Activated naive CD8-positive, alpha-beta T cell treated with anti-CD3 and anti-CD28 coated beads for 36 hours (primary cell): ENCODE measurements around the gene GALNT9. TPM values are rescaled to one million over a fixed set of nuclear protein-coding genes. Genes with fewer than 3 reads are reported as not detected.
"Not testable (repeated sequence)": the region's sequence is repeated elsewhere in the genome, so short reads cannot be mapped to it uniquely, and the experiment has no call there.

ENCODE experiments used
- DNase-seq: peaks from one replicate; pipeline ENCODE4 v3.0.0; 2021
- H3K27ac Mint-ChIP-seq: one replicate; pipeline ENCODE4 v1.8.0; 2022; ENCODE audit warnings: mild to moderate bottlenecking, moderate library complexity, mixed read lengths
- H3K27me3 Mint-ChIP-seq: one replicate; pipeline ENCODE4 v1.8.0; 2022; ENCODE audit warnings: mild to moderate bottlenecking, mixed read lengths
- H3K36me3 Mint-ChIP-seq: one replicate; pipeline ENCODE4 v1.8.0; 2021; ENCODE audit warnings: mild to moderate bottlenecking, mixed read lengths
- H3K4me1 Mint-ChIP-seq: one replicate; pipeline ENCODE4 v1.8.0; 2021; ENCODE audit warnings: mixed read lengths
- H3K4me3 Mint-ChIP-seq: one replicate; pipeline ENCODE4 v1.8.0; 2022; ENCODE audit warnings: mild to moderate bottlenecking, moderate library complexity, mixed read lengths
- H3K9me3 Mint-ChIP-seq: one replicate; pipeline ENCODE4 v1.8.0; 2022; ENCODE audit warnings: mixed read lengths
- total RNA-seq, 2 experiments: library from RNA; stranded (reverse); gene quantifications; one replicate each; pipeline ENCODE4 v1.2.3, GENCODE V29; 2021

Gene GALNT9
- total RNA-seq, 2 experiments from 2014 or later: not detected

GRCh38 chr12:132199526-132200319 lies 129.7 kb downstream of the GALNT9 start:
- no peak overlapping the region for H3K4me3 Mint-ChIP-seq
- H3K36me3 Mint-ChIP-seq: no peaks in the 10 kb centered on the region
- DNase-seq: no peak
- no peaks in the 10 kb centered on the region for H3K4me1 Mint-ChIP-seq
- peaks cover 14% of the 10 kb centered on the region for H3K27me3 Mint-ChIP-seq
- no peak overlapping the region for H3K27ac Mint-ChIP-seq
- H3K9me3 Mint-ChIP-seq: no peaks in the 10 kb centered on the region

DNA sequence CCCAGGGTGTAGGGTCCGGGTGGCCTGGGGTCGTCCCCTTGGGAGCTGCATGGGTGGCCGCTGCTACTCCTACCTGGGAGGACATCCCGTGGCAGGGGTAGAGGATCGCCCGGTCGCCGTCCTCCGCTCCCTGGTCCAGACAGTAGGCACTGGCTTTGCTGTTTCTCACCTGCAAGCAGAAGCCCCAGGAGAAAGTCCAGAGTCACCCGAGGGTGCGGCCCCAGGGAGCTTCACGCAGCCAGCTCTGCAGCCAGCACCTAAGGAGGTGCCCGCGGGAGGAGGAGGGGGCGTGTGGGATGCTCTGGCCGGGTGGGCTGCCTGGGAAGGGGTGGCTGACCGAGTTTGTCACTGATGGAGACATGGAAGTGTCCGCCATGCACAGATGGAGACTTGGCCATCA lies 130.3 kb downstream of the GALNT9 start:
- no peak overlapping the region for H3K27ac Mint-ChIP-seq
- peaks cover 8% of the 10 kb centered on the region for H3K27me3 Mint-ChIP-seq
- no peak for DNase-seq
- H3K9me3 Mint-ChIP-seq: peaks cover 2% of the 10 kb centered on the region
- peaks cover 2% of the 10 kb centered on the region for H3K36me3 Mint-ChIP-seq
- no peak overlapping the region for H3K4me3 Mint-ChIP-seq
- no peaks in the 10 kb centered on the region for H3K4me1 Mint-ChIP-seq

- no peaks in the 10 kb centered on the region for H3K4me1 Mint-ChIP-seq
- peaks cover 4% of the 10 kb centered on the region for H3K27me3 Mint-ChIP-seq
- no peak overlapping the region for H3K4me3 Mint-ChIP-seq
- DNase-seq: no peak
- peaks cover 9% of the 10 kb centered on the region for H3K9me3 Mint-ChIP-seq
- no peak overlapping the region for H3K27ac Mint-ChIP-seq
- peaks cover 8% of the 10 kb centered on the region for H3K36me3 Mint-ChIP-seq
Observed at GRCh38 chr12:132197581-132198354, 131.6 kb downstream of the GALNT9 start.

DNA sequence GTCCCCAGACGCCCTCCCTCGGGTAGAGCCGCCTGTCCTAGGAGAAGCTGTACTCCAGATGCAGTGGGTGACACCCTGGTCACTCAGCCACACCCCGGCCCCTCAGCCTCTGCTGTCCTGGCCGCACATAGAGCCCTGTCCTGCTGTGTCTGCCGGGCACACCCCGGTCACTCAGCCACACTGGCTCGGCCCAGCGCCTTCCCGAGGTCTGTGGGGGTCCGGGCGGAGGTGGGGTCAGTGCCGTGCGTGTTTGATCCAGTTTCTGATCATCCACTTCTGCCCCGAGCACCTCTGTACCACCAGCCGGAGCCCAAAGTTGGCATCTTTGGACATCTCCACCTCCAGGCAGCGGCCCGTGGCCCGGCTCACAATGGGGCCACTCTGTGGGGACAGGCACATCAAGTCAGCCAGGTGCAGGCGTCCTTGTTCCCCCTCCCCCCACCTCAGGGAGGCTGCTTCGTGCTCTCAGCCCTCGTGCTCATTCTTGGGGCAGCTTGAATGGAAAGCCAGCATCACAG lies 132.5 kb downstream of the GALNT9 start:
- H3K36me3 Mint-ChIP-seq: peaks cover 8% of the 10 kb centered on the region
- peaks cover 9% of the 10 kb centered on the region for H3K9me3 Mint-ChIP-seq
- H3K4me3 Mint-ChIP-seq: no peak overlapping the region
- DNase-seq: no peak
- H3K4me1 Mint-ChIP-seq: no peaks in the 10 kb centered on the region
- no peak overlapping the region for H3K27ac Mint-ChIP-seq
- H3K27me3 Mint-ChIP-seq: no peaks in the 10 kb centered on the region

DNA sequence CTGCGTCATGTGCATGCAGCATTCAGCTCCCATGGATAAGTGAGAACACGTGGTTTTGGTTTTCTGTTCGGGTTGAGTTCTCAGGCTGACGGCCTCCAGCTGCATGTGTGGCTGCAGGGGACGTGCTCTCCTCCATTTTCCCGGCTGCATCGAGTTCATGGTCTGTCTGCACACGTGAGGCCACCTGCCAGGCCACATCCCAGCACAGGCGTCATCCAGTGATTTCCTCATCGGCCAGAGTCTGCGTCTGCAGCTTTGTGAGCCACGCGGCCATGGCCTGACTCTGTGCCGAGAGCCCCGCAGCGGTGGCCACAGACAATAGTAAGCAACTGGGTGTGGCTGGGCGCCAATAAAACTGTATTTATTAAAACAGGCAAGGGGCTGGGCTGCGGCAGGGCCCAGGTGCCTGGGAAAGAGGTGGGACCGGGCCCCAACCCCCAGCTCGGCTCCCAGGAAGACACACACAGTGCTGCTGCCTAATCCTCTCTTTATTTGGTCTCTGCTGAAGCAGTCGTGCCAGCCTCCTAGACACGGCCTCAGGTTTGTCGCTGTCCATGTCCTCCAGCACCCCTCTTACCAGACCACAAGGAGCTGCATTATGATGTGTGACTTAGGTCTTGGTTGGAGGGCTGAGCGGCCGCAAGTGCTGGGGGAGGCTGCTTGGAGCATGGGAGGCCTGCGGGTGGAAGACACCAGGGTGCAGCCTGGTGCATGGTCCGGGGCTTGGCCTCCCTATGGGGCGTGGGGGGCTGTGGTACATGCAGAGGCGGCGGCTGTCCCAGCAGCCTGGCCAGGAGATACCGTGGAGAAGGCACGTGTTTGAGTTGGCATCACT lies 133.1 kb downstream of the GALNT9 start:
- Mint-ChIP-seq H3K27me3 (no peaks in the 10 kb centered on the region), H3K9me3 (peaks cover 9% of the 10 kb centered on the region), H3K36me3 (peaks cover 8% of the 10 kb centered on the region), H3K4me1 (no peaks in the 10 kb centered on the region), H3K27ac (no peak overlapping the region), H3K4me3 (no peak overlapping the region)
- DNase-seq: no peak

DNA sequence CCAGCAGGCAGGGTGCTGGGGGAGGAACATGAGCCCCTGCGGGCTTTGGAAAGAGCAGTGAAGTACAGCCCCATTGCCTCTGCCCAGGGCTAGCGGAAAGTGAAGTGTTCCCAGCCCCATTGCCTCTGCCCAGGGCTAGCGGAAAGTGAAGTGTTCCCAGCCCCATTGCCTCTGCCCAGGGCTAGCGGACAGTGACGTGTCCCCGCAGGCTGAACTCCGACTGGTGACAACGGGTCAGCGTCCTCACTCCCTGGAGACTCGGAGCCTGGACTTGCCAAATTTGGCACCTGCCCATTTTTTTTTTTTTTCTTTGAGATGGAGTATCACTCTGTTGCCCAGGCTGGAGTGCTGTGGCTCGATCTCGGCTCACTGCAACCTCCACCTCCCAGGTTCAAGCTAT lies 134.1 kb downstream of the GALNT9 start:
- H3K4me1 Mint-ChIP-seq, H3K27ac Mint-ChIP-seq, DNase-seq, H3K9me3 Mint-ChIP-seq, H3K27me3 Mint-ChIP-seq, H3K4me3 Mint-ChIP-seq, H3K36me3 Mint-ChIP-seq: not testable (repeated sequence)

GRCh38 chr12:132194556-132194955 lies 134.8 kb downstream of the GALNT9 start:
- Mint-ChIP-seq H3K4me3 (no peak overlapping the region), H3K36me3 (peaks cover 8% of the 10 kb centered on the region), H3K27me3 (no peaks in the 10 kb centered on the region), H3K9me3 (peaks cover 9% of the 10 kb centered on the region), H3K4me1 (peaks cover 3% of the 10 kb centered on the region), H3K27ac (no peak overlapping the region)
- no peak for DNase-seq

DNA sequence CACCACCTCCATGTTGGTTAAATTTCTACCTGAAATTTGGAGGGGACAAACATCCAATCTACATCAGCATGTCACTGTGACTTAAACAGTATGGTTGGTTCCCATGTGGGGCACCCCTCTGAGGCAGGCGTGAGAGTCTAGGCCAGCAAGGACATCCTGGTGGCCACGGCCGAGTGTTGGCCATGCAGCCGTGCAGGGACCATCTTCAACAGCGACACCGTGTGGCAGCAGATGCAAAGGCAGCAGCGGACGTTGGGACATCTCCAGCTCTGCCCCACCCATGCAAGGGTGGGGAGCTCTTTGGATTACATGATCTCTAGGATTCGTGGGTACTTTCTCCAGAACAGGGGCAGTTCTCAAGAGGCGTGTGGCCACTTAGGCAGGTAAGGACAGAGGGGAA lies 135.3 kb downstream of the GALNT9 start:
- H3K36me3 Mint-ChIP-seq: peaks cover 8% of the 10 kb centered on the region
- H3K9me3 Mint-ChIP-seq: peaks cover 9% of the 10 kb centered on the region
- no peak overlapping the region for H3K27ac Mint-ChIP-seq
- H3K27me3 Mint-ChIP-seq: no peaks in the 10 kb centered on the region
- peaks cover 7% of the 10 kb centered on the region for H3K4me1 Mint-ChIP-seq
- no peak overlapping the region for H3K4me3 Mint-ChIP-seq
- DNase-seq: peak; percentile 46

DNA sequence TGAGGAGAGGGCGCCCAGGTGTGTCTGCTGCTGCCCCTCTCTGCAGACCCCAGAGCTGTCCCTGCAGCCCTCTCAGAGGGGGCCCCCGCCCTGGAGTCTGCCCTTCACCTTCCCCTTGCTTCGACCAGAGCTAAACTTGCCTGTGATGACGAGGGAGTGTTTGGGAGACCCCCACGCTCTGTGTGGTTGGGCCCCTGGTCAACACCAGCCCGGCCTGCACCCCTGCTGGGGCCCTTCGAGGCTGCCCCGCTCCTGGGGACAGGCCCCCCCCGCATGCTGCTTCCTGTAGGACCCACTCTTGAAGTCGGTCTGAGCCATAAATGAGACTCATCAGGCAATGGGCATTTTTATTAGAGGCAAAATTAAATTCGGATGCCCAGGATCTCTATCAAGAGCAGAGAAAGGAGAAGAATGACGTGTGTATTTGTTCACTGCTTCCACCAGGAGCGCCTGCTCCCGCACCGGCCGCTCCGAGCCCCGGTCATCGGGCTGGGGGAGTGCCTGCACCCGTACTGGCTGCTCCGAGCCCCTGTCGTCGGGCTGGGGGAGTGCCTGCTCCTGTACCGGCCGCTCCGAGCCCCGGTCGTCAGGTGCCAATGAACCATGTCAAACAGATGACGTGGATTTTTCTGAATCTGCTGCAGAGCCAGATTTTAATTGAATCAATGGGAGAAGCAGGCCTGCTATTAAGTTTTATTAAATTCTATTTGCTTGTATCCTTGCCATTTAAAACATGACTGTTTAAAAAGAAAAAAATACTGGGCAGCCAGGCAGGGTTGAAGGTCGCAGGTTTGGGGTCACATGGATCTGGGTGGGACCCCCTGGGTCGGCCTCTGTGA lies 137.5 kb downstream of the GALNT9 start:
- no peak for DNase-seq
- H3K4me3 Mint-ChIP-seq: no peak overlapping the region
- peaks cover 8% of the 10 kb centered on the region for H3K36me3 Mint-ChIP-seq
- no peak overlapping the region for H3K27ac Mint-ChIP-seq
- H3K9me3 Mint-ChIP-seq: peaks cover 9% of the 10 kb centered on the region
- peaks cover 17% of the 10 kb centered on the region for H3K4me1 Mint-ChIP-seq
- H3K27me3 Mint-ChIP-seq: no peaks in the 10 kb centered on the region

DNA sequence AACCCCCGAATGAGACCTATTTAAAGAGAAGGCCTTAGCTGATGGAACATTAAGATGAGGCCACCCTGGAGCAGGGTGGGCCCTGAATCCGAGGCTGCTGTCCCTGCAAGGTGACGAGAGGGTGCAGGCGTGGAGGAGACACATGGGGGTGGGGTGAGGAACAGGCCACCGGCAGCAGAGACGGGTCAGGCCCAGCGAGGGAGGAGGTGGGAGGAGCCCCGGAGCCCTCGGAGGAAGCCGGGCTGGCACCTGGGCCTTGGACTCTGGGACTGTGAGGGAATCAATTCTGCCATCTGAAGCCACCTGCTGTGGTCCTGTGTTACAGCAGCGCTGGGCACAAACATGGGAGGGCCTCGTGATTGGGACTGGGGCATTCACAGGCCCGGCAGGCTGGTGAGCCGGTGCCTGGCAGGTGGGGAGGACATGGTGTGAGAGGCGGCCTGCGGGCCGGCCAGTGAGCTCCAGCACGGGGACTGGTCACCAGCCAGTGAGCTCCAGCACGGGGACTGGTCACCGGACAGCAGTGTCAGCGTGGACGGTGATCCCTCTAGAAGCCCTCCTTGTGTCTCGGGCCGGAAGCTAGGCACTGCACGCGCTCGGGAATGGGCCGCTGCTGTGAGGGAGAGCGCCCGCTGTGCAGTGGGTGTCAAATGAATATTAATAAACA lies 138.4 kb downstream of the GALNT9 start:
- Mint-ChIP-seq H3K4me3 (peak overlapping the region; percentile 79), H3K27ac (peak overlapping the region; percentile 45), H3K36me3 (peaks cover 9% of the 10 kb centered on the region), H3K9me3 (peaks cover 9% of the 10 kb centered on the region), H3K4me1 (peaks cover 26% of the 10 kb centered on the region), H3K27me3 (no peaks in the 10 kb centered on the region)
- no peak for DNase-seq

- H3K27me3 Mint-ChIP-seq: no peaks in the 10 kb centered on the region
- peak overlapping the region; percentile 70 for H3K27ac Mint-ChIP-seq
- H3K36me3 Mint-ChIP-seq: peaks cover 9% of the 10 kb centered on the region
- peak overlapping the region; percentile 79 for H3K4me3 Mint-ChIP-seq
- H3K9me3 Mint-ChIP-seq: peaks cover 9% of the 10 kb centered on the region
- no peak for DNase-seq
- peaks cover 31% of the 10 kb centered on the region for H3K4me1 Mint-ChIP-seq
Observed at GRCh38 chr12:132190012-132190755, 139.2 kb downstream of the GALNT9 start.

DNA sequence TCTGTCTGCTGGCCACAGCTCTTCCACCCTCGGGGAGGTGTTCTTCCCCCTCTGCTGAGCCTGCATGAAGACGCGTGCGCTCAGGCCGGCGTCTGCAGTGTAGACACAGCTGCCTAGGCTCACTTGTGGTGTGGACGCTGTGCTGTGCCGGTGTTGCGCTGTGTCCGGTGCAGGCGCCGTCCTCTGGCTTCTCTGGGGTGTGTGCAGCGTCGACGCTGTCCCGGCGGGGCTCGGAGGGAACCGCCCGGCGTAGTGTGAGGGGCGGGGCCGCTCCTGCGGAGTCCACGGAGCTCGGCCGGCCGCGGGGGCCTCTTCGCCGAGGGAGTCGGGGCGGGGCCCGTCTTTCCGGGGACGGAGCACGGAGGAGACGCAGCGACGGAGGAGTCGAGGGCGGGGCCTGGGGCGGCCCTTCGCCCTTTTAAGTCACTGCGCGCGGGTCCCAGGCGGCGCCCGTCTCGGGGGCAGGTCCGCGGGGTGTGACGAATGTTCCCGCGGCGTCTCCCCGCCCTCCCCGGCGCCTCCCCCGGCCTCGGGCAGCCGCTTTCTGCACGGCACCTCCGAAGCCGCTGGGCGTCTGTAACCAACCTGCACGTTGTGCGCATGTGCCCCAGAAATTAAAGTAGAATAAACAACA lies 139.9 kb downstream of the GALNT9 start:
- Mint-ChIP-seq H3K4me3 (peak overlapping the region; percentile 81), H3K4me1 (peaks cover 31% of the 10 kb centered on the region), H3K27me3 (peaks cover 3% of the 10 kb centered on the region), H3K36me3 (peaks cover 9% of the 10 kb centered on the region), H3K27ac (peak overlapping the region; percentile 70), H3K9me3 (peaks cover 9% of the 10 kb centered on the region)
- peak; percentile 95 for DNase-seq

DNA sequence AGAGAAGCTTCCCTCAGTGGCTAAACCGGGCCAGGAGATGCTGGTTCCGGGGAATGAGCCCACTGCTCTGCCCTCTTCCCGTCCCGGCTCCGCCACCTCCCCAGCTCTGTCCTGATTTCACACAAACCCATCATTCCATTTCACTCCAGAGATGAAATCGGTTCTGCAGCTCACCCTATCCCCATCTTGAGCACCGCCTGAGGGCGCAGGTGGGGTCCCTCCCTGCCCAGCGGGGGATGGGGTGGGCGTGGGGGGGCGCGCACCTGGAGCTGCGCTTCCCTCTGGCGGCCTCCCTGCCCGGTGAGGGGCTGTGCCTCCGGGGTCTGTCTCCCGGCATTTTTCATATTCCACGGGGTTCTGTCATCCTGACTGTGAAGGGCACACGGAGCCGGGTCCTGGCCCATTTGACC lies 140.5 kb downstream of the GALNT9 start:
- Mint-ChIP-seq H3K27me3 (peaks cover 3% of the 10 kb centered on the region), H3K9me3 (peaks cover 5% of the 10 kb centered on the region), H3K4me1 (peaks cover 31% of the 10 kb centered on the region), H3K4me3 (peak overlapping the region; percentile 81), H3K36me3 (peaks cover 6% of the 10 kb centered on the region), H3K27ac (peak overlapping the region; percentile 38)
- no peak for DNase-seq
